Measurements from ENCODE around the gene ELK3. TPM values are rescaled to one million over a fixed set of nuclear protein-coding genes. Genes with fewer than 3 reads are reported as not detected.

ELK3 gene
- total RNA-seq, 2 donors from 2014 or later = 15.1 to 16.3 TPM

- Histone ChIP-seq H3K27ac (peak overlapping the region; percentile 82 to 91), H3K4me1 (peaks cover 0 to 94% of the 10 kb centered on the region in 2 donors), H3K4me3 (no peak overlapping the region), H3K27me3 (no peaks in the 10 kb centered on the region), H3K36me3 (no peaks in the 10 kb centered on the region), H3K9me3 (no peaks in the 10 kb centered on the region)
- no peak for DNase-seq (ENCODE audit: low spot score)
- no peak for TF ChIP-seq CTCF (IDR thresholded peaks at IDR 0.05)
Observed at GRCh38 chr12:96237035-96237434, 42.9 kb downstream of the ELK3 start.

- Histone ChIP-seq H3K9me3 (no peaks in the 10 kb centered on the region), H3K4me1 (peaks cover 0 to 100% of the 10 kb centered on the region in 2 donors), H3K4me3 (no peak overlapping the region), H3K27ac (peak overlapping the region; percentile 82 to 91), H3K36me3 (no peaks in the 10 kb centered on the region), H3K27me3 (no peaks in the 10 kb centered on the region)
- peak; percentile 91 for DNase-seq (ENCODE audit: low spot score)
- TF ChIP-seq CTCF (IDR thresholded peaks at IDR 0.05) = no peak
Observed at GRCh38 chr12:96237465-96238077, 43.4 kb downstream of the ELK3 start.

- H3K27ac ChIP-seq = peak overlapping the region; percentile 82 to 91
- no peak for DNase-seq (ENCODE audit: low spot score)
- H3K4me3 ChIP-seq = no peak overlapping the region
Observed at GRCh38 chr12:96238336-96239047, 44.3 kb downstream of the ELK3 start.

GRCh38 chr12:96239711-96240635 lies 45.8 kb downstream of the ELK3 start:
- no peak for TF ChIP-seq CTCF (IDR thresholded peaks at IDR 0.05)
- Histone ChIP-seq H3K9me3 (no peaks in the 10 kb centered on the region), H3K27me3 (no peaks in the 10 kb centered on the region), H3K4me3 (no peak overlapping the region), H3K27ac (peak overlapping the region; percentile 82 to 91), H3K4me1 (peaks cover 0 to 86% of the 10 kb centered on the region in 2 donors), H3K36me3 (no peaks in the 10 kb centered on the region)
- DNase-seq (ENCODE audit: low spot score) = no peak

More at GRCh38 chr12:96238336-96239047, 44.3 kb downstream of the ELK3 start:
- H3K4me1 ChIP-seq = peaks cover 0 to 97% of the 10 kb centered on the region in 2 donors
- TF ChIP-seq CTCF (IDR thresholded peaks at IDR 0.05) = no peak
- no peaks in the 10 kb centered on the region for H3K9me3 ChIP-seq
- H3K36me3 ChIP-seq = no peaks in the 10 kb centered on the region
- no peaks in the 10 kb centered on the region for H3K27me3 ChIP-seq

GRCh38 chr12:96240656-96241055 lies 46.5 kb downstream of the ELK3 start:
- Histone ChIP-seq H3K36me3 (no peaks in the 10 kb centered on the region), H3K4me3 (no peak overlapping the region), H3K9me3 (no peaks in the 10 kb centered on the region), H3K27ac (peak overlapping the region; percentile 82 to 91), H3K4me1 (peaks cover 0 to 82% of the 10 kb centered on the region in 2 donors), H3K27me3 (no peaks in the 10 kb centered on the region)
- DNase-seq (ENCODE audit: low spot score) = no peak
- TF ChIP-seq CTCF (IDR thresholded peaks at IDR 0.05) = no peak

All from right atrium auricular region (tissue), 2 donors.